ENCODE measurements around the gene C12orf60.

Gene C12orf60

GRCh38 chr12:14836336-14837210, 33.1 kb downstream of the C12orf60 start:
- DNase-seq = peak; percentile 92

DNA sequence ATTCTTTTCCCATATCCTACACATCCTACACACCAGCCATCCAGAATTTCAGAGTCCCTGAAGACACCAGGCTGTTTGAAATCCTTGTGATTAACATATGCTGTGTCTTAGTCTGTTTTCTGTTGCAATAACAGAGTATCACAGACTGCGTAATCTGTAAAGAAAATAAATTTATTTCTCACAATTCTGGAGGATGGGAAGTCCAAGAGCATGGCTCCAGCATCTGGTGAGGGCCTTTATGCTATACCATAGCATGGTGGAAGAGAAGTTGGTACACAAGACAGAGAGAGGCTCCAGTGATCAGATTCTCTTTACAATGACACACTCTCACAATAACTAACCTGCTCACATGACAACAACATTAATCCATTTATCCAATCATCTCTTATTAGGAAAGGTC, 35.8 kb downstream of the C12orf60 start:
- no peak for DNase-seq

- DNase-seq = no peak
Observed at GRCh38 chr12:14840616-14841015, 37.1 kb downstream of the C12orf60 start.

DNA sequence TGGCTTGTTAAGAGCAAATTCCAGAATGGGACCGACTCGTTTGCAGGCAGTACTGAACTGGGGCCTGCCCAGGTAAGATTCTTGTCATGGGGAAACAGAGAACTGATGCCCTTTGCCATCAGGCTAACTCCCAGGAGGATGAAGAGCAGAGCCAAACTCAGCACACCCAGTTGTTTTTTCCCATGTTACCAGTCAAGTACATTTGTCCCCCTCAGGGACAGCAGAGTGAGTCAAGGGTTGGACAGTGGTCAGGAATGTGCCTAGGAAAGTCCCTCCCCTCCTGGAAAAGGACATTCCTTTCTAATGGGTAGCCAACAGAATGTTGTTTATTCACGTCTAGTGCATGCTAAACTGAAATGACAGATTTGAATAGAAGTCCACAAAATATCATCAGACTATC, 38.3 kb downstream of the C12orf60 start:
- peak; percentile 95 for DNase-seq

- no peak for DNase-seq
Observed at GRCh38 chr12:14842315-14842714, 38.8 kb downstream of the C12orf60 start.

- DNase-seq = no peak
Observed at GRCh38 chr12:14843425-14843887, 40.0 kb downstream of the C12orf60 start, which contains the start of gene ART4. Gene ART4 (minus strand): TSS chr12:14843526. CDS start chr12:14843113, 413 bp downstream.

DNA sequence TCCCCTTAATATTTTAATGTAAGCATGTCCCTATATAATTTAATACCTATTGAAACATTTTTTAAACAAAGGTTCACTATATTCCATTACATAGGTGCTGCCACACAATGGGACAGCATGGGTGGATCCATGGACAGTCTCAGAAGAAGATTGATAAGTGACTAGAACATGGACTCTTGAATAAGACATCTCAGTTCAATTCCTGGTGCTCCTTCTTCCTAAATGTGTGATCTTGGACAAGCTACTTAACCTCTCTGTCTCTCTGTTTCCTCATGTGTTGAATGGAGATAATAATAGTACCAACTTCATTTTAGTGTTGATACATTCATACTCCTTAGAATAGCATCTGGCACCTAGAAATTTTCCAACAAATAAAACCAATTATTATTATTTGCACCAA, 40.9 kb downstream of the C12orf60 start:
- DNase-seq = no peak

DNA sequence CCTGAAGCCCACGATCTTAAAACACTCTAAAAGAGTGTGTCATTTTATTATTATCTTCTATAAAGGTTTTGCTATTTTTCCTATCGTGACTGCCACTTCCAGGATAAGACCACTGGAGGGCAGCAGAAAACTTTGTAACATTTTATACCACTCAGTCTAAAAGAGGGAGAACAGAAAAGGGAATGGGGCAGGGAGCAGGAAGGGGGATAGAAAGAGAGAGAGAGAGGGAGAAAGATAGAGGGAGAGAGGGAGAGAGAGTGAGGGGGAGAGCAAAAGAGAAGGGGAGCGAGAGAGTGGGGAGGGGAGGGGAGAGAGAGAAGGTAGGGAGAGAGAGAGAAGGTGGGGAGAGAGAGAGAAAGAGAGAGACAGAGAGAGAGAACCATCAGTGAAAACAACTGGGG, 41.9 kb downstream of the C12orf60 start:
- DNase-seq = peak; percentile 71

DNA sequence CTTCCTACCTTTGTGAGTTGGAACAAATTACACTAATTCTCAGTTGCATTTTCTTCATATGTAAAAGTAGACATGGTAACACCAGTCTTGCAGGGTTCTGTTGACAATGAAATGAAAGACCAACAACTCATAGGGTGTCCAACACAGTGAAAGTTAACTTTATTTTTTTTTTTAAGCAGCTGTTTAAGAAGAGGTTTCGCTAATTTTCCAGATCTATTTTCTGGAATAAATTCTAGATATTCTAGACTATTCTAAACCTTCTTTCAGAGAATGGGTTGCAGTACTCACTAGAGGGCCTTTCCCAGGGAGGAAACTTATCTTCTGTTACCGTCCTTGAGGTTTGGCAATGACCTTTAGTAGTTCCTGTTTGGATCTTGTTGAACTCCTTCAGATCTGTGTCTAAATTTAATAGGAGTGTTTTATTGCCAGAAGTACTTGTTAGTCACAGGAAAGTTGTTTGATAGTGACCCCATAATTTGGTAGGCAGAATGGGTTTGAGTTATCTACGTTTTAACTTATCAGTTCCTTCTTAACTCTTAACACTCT, 42.6 kb downstream of the C12orf60 start:
- no peak for DNase-seq

- no peak for DNase-seq
Observed at GRCh38 chr12:14846876-14847580, 43.6 kb downstream of the C12orf60 start.

DNA sequence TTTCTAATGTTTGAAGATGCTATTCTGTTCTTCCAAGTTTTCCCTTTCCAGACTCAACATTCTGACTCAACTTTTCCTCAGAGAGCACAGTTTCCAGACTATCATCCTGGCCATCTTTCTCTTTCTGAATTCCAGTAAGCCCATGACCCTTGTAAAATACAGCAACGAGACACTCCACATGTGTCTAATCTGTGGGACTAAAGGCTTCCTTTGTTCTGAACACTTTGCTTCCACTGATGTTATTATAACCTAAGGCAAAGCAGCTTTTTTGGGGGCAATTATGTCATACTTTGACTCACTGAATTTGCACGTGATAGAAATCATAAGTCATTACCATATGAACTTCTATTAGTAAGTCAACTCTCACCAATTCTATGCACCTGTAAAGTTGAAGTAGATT, 46.2 kb downstream of the C12orf60 start:
- DNase-seq = no peak

DNA sequence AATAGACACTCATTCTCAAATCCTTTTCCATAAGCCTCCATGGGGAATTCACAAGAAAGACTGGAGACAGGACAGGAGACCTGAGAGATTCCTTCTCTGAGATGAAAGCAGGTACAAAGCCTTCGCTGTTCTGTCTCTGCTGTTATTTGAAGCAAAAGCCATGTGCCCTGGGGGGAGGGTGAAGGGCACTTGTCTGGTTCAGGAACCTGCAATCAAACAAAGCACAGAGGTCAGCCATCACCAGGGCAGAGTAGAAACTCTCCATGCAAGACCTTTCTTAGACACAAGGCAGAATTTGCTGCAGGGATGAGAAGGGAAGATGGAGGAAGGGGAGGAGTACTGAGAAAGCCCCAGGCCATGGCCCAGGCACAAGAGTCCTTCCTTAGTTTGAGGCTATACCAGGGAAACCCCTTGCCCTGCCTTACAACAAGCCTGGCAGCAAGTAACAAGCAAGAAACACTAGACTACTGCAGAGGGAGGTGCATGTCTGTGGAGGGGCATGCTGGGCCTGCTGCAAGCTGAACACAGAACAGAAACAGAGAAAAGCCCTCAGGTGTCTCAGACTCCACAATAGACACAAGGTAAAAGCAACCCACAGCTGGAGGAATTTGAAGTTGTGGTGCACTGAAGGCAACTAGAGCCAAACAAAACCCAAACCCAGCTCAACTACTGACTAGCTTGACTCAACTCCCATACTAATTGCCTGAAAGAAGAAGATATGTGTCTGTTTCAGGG, 47.6 kb downstream of the C12orf60 start:
- DNase-seq = no peak

- no peak for DNase-seq
Observed at GRCh38 chr12:14852880-14853279, 49.4 kb downstream of the C12orf60 start.

DNA sequence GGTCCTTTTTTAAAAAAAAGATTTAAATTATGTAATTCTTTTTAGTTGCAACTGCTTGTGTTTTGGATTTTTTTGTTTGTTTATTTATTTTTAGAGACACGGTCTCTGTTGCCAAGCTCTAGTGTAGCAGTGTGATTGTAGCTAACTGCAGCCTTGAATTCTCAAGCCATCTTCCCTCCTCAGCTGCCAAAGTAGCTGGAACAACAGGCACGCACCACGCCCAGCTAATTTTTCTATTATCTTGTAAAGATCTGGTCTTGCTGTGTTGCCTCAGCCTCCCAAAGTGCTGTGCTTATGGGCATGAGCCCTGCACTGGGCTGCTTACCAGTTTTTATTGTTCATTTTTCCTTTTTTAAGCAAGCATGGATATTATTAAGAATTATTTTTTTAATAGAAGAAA, 50.5 kb downstream of the C12orf60 start:
- no peak for DNase-seq

GRCh38 chr12:14854586-14855183, 51.2 kb downstream of the C12orf60 start:
- no peak for DNase-seq

GRCh38 chr12:14858513-14858912, 55.0 kb downstream of the C12orf60 start:
- DNase-seq = no peak

DNA sequence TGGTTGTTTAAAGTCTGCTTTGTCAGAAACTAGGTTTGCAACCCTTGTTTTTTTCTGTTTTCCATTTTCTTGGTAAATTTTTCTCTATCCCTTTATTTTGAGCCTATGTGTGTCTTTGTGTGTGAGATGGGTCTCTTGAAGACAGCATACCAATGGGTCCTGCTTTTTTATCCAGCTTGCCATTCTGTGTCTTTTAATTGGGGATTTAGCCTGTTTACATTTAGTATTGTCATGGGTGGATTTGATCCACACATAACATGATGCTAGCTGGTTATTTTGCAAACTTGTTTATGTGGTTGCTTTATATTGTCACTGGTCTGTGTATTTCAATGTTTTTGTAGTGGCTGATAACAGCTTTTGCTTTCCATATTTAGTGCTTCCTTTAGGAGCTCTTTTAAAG, 57.0 kb downstream of the C12orf60 start:
- no peak for DNase-seq

DNA sequence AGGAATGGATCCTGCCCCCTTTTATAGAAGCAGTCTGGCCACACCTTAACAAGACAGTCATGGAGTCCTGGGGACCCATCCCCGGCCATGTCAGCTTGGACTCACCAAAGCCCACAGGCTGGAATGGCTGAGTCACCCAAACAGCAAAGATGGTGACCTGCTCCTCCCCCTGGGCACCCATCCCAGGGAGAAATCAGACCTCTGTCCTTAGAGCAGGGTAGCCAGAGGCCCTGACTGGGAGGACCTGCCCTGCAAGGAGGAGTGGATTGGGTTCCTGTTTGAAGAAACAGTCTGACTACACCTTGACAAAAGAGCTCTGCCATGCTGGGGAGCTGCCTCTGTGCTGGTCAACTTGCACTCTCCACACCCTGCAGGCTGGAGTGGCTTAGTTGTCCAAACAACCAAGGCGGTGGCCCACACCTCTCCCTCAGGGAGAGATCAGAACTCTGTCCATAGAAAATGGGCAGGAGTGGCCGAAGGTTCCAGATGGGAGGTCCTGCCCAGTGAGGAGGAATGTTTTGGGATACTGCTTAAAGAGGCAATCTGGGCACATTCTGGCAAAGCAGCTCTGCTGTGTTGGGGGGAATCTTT, 65.5 kb downstream of the C12orf60 start:
- DNase-seq = no peak

DNA sequence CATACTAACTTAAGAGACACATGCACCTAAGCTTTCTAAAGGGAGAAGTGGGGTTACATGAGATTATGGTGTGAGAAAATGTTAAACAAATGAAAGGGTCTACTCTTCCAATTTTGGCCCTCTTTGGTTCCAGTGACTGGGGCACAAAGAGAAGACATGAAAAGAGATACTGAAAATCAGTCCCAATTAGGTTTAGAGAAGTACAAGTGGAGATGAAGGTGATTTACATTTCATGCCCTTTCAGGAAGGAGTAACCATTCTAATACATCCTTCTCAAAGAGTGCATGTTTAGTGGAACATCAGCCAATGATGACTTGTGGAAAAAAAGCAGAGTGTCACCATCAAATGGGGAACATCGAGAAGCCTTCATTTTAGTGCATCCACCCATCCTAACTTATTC, 67.8 kb downstream of the C12orf60 start:
- no peak for DNase-seq

GRCh38 chr12:14871886-14872285, 68.4 kb downstream of the C12orf60 start:
- DNase-seq = no peak

DNA sequence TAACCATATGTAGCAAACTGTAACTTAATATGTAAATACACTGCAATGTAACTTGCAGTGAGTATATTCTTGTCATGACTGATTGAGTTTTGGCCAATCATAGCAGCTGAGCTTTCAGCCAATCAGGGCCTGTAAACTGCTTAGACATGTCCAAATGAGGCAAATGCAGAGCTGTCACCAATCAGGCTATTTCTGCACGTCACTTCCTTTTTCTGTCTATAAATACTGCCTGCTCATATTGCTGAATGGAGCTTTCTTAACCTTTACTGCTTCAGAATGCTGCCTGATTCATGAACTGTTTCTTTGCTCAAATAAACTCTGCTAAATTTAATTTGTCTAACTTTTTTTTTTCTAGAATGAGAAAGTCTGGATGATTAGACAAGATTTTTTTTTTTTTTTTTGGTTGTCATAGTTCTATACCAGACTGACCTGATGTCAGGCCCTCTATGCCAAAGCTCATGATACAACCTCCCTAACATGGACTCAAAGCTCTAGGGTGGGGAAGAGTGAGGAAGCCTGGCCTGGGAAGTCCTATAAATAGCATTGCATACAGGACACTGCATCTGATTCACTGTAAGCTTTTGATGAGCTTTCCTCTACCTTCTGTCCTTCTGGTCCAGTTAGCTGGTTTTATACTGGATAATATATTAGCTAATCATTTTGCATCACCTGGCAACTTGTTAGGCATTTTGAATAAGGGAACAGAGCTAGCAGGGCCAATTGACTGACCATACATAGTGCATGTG, 70.1 kb downstream of the C12orf60 start:
- DNase-seq = no peak
